ENCODE results near the gene OXT. TPM values are rescaled to one million over a fixed set of nuclear protein-coding genes. Genes with fewer than 3 reads are reported as not detected.

Gene OXT
- total and polyA plus RNA-seq, 2 of the 13 experiments (the other 11 are each of a cell fraction or from before 2014, with no cell fraction given) = not detected

- WGBS (ENCODE audit: low lambda C conversion rate) = 88% methylated on average over 13 of the region's 13 CpGs
- ATAC-seq (peak; percentile 2; the same call in 1 of the 3 replicates), DNase-seq (ENCODE audit: low spot score) (no peak), FAIRE-seq (no peak)
- ChIA-PET POLR2A (interaction anchor here (1.1 kb wide), 2 partner anchors 20 to 156 kb away, joined by 5 read pairs; no protein-coding TSS in a partner anchor), CTCF (ENCODE audit: low intra/inter-chr PET ratio, low total read pairs) (interaction anchor here (2.0 kb wide), 1 partner anchor 13 kb away, joined by 5 read pairs; no protein-coding TSS in a partner anchor)
- peak overlapping the region; percentile 11 for H2AFZ ChIP-seq (ENCODE audit: low read length)
- H3K9ac ChIP-seq (ENCODE audit: insufficient read depth, low read depth, low read length) = peak overlapping the region; percentile 12
- H3K4me3 ChIP-seq (replicated peaks in 1 of 3; ENCODE audit: insufficient read depth in 1 of 3, low read depth in 2 of 3, low read length in 3 of 3) = no peak overlapping the region; a peak in 1 of 6 replicates
- H3K27me3 ChIP-seq (ENCODE audit: control insufficient read depth in 1 of 2, insufficient read depth in 2 of 2, low read length in 2 of 2) = no peaks in the 10 kb centered on the region
- H3K9me3 ChIP-seq (ENCODE audit: low read length) = no peaks in the 10 kb centered on the region
- H3K4me1 ChIP-seq (ENCODE audit: insufficient read depth, low read length) = peaks cover 62% of the 10 kb centered on the region
- in situ Hi-C loops (cut with HindIII; ENCODE audit: extremely low pct_ligation_motif_present, low pct_unique_long_range_greater_than_20kb) (no loop called here), intact Hi-C loops (cut with micrococcal nuclease; ENCODE audit: unreplicated experiment) (loop anchor here (1.0 kb wide), 1 partner anchor 13 kb away; no protein-coding TSS in a partner anchor)
- peak overlapping the region; percentile 72 for H3K27ac ChIP-seq (ENCODE audit: extremely low read length, insufficient read depth, low read length)
- no peaks in the 10 kb centered on the region for H3K36me3 ChIP-seq (replicated peaks in 1 of 2; ENCODE audit: control insufficient read depth in 1 of 2, insufficient read depth in 2 of 2, low read length in 2 of 2)
- H3K79me2 ChIP-seq (ENCODE audit: insufficient read depth, low read length) = no peaks in the 10 kb centered on the region
- H4K20me1 ChIP-seq (ENCODE audit: insufficient read depth, low read length) = no peaks in the 10 kb centered on the region
- no TSS peak for BruUV-seq (replicated peaks)
- peak overlapping the region; percentile 54 for H3K4me2 ChIP-seq (ENCODE audit: low read depth, low read length)
- TF ChIP-seq FOSL2 (CRISPR knock-in tag; IDR thresholded peaks at IDR 0.05) (0 out of 2 replicates have a peak, but pooled peaks have one; percentile 5), ZNF3 (CRISPR knock-in tag; IDR thresholded peaks at IDR 0.05) (0 out of 2 replicates have a peak, but pooled peaks have one; percentile 6), LBX2 (CRISPR knock-in tag; IDR thresholded peaks at IDR 0.05; ENCODE audit: borderline replicate concordance) (0 out of 2 replicates have a peak, but pooled peaks have one; percentile 53), KLF9 (CRISPR knock-in tag; IDR thresholded peaks at IDR 0.05; ENCODE audit: low read depth) (0 out of 2 replicates have a peak, but pooled peaks have one; percentile 2), ZNF317 (CRISPR knock-in tag; IDR thresholded peaks at IDR 0.05) (no peak), KDM6A (CRISPR knock-in tag; IDR thresholded peaks at IDR 0.05; ENCODE audit: low read depth) (no peak), ZBTB38 (CRISPR knock-in tag; IDR thresholded peaks at IDR 0.05) (peak; percentile 99), ZFY (CRISPR knock-in tag; IDR thresholded peaks at IDR 0.05) (peak; percentile 59; the same call in 1 of the 2 replicates), TAF15 (IDR thresholded peaks at IDR 0.05; ENCODE audit: low read depth, low read length, poor library complexity, severe bottlenecking) (no peak), KAT7 (CRISPR knock-in tag; IDR thresholded peaks at IDR 0.05; ENCODE audit: borderline replicate concordance) (no peak), PRPF4 (IDR thresholded peaks at IDR 0.05; ENCODE audit: low read depth, low read length, poor library complexity, severe bottlenecking) (peak; percentile 94), MEIS2 (CRISPR knock-in tag; IDR thresholded peaks at IDR 0.05) (no peak), NFKB2 (CRISPR knock-in tag; IDR thresholded peaks at IDR 0.05; ENCODE audit: borderline replicate concordance) (0 out of 2 replicates have a peak, but pooled peaks have one; percentile 16), ZNF160 (CRISPR knock-in tag; IDR thresholded peaks at IDR 0.05) (peak; percentile 50; the same call in 1 of the 2 replicates), SOX6 (IDR thresholded peaks at IDR 0.05) (no peak), SOX6 (CRISPR knock-in tag; IDR thresholded peaks at IDR 0.05) (no peak), HMGXB3 (CRISPR knock-in tag; IDR thresholded peaks at IDR 0.05; ENCODE audit: borderline replicate concordance) (no peak), YEATS2 (CRISPR knock-in tag; IDR thresholded peaks at IDR 0.05; ENCODE audit: borderline replicate concordance) (0 out of 2 replicates have a peak, but pooled peaks have one; percentile 0), ZNF616 (CRISPR knock-in tag; IDR thresholded peaks at IDR 0.05; ENCODE audit: low read depth) (0 out of 2 replicates have a peak, but pooled peaks have one; percentile 39), TOPORS (CRISPR knock-in tag; IDR thresholded peaks at IDR 0.05) (peak; percentile 14; the same call in 1 of the 2 replicates), ZNF230 (CRISPR knock-in tag; IDR thresholded peaks at IDR 0.05) (0 out of 2 replicates have a peak, but pooled peaks have one; percentile 1)
These were observed 31.4 kb downstream of the OXT start for GRCh38 chr20:3102575-3103368.
